NOMO-1 treated with DMSO at 0.1 percent for 48 hours (cell line): ENCODE measurements around the gene ARHGAP24.

Experiments
- DNase-seq: peaks from one replicate; lab custom pipeline; 2025; ENCODE audit not compliant: unreplicated experiment; lab: John Stamatoyannopoulos, UW

The ARHGAP24 gene

GRCh38 chr4:85684676-85685075 is 209.7 kb downstream of the ARHGAP24 start:
- no peak for DNase-seq

GRCh38 chr4:85686398-85686797 is 211.4 kb downstream of the ARHGAP24 start:
- DNase-seq, result no peak

- DNase-seq, result no peak
These were observed 213.2 kb downstream of the ARHGAP24 start for GRCh38 chr4:85688055-85688740.

- no peak for DNase-seq
These were observed 221.7 kb downstream of the ARHGAP24 start for GRCh38 chr4:85696661-85697060.

- no peak for DNase-seq
These were observed 222.9 kb downstream of the ARHGAP24 start for GRCh38 chr4:85697854-85698253.

- no peak for DNase-seq
These were observed 225.4 kb downstream of the ARHGAP24 start for GRCh38 chr4:85700362-85700761.

- peak; percentile 92 for DNase-seq
These were observed 226.9 kb downstream of the ARHGAP24 start for GRCh38 chr4:85701861-85702321.

GRCh38 chr4:85703096-85703495 is 228.1 kb downstream of the ARHGAP24 start:
- DNase-seq, result no peak

GRCh38 chr4:85707611-85708010 is 232.7 kb downstream of the ARHGAP24 start:
- peak; percentile 62 for DNase-seq

GRCh38 chr4:85708468-85708867 is 233.5 kb downstream of the ARHGAP24 start:
- DNase-seq, result no peak

- DNase-seq, result no peak
These were observed 238.1 kb downstream of the ARHGAP24 start for GRCh38 chr4:85713005-85713404.

- DNase-seq, result no peak
These were observed 241.2 kb downstream of the ARHGAP24 start for GRCh38 chr4:85715991-85716737.

- DNase-seq, result peak; percentile 50
These were observed 242.4 kb downstream of the ARHGAP24 start for GRCh38 chr4:85717351-85717750.

- no peak for DNase-seq
These were observed 242.9 kb downstream of the ARHGAP24 start for GRCh38 chr4:85717847-85718246.

- no peak for DNase-seq
These were observed 245.8 kb downstream of the ARHGAP24 start for GRCh38 chr4:85720735-85721134.

GRCh38 chr4:85722401-85722800 is 247.5 kb downstream of the ARHGAP24 start:
- DNase-seq, result no peak

GRCh38 chr4:85722807-85723206 is 247.9 kb downstream of the ARHGAP24 start:
- no peak for DNase-seq

GRCh38 chr4:85724791-85725563 is 250.0 kb downstream of the ARHGAP24 start:
- DNase-seq, result peak; percentile 54

GRCh38 chr4:85725721-85726170 is 250.8 kb downstream of the ARHGAP24 start:
- DNase-seq, result peak; percentile 87

GRCh38 chr4:85726555-85726954 is 251.6 kb downstream of the ARHGAP24 start:
- no peak for DNase-seq

- no peak for DNase-seq
These were observed 253.5 kb downstream of the ARHGAP24 start for GRCh38 chr4:85728464-85728863.

GRCh38 chr4:85732124-85732523 is 257.2 kb downstream of the ARHGAP24 start:
- DNase-seq, result no peak
